GM18951 (cell line): Measurements from ENCODE around the gene ADGRL2.

ENCODE experiments used
- POLR2A ChIP-seq: IDR thresholded peaks from 4 replicates; pipeline ENCODE4 v1.6.1; 2011; ENCODE audit warnings: mild to moderate bottlenecking; ENCODE audit not compliant: insufficient read length, insufficient read depth; ENCODE audit errors: extremely low read depth
- in situ Hi-C: fragments of 300-500 bp; cut with MboI; formaldehyde crosslinking; loops from one replicate; pipeline ENCODE4 v1.12.0; 2022; ENCODE audit warnings: low sequenced_read_pairs, mixed read lengths, inconsistent platforms; ENCODE audit not compliant: unreplicated experiment

ADGRL2 gene

GRCh38 chr1:81799939-81800694 lies 617 bp upstream of the ADGRL2 start:
- in situ Hi-C loops, result no loop called here
- TF ChIP-seq POLR2A, result no peak

GRCh38 chr1:81801651-81802456 lies 1.1 kb downstream of the ADGRL2 start:
- no peak for TF ChIP-seq POLR2A
- in situ Hi-C loops, result no loop called here

DNA sequence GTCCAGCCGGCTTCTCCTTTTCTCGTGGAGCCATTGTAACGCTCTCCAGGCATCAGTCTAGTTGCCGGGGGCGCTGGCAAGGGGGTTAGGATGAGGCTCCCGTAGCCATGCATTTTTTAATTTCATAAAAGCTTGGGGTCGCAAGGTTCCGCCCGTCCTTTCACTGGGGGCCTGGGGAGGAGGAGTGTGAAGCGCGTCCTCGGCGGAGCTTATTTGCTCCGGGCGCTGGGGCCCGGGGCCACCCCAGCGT lies 1.6 kb downstream of the ADGRL2 start:
- TF ChIP-seq POLR2A, result no peak
- in situ Hi-C loops, result no loop called here

- in situ Hi-C loops, result no loop called here
Observed at GRCh38 chr1:81802707-81803430, 2.1 kb downstream of the ADGRL2 start.

DNA sequence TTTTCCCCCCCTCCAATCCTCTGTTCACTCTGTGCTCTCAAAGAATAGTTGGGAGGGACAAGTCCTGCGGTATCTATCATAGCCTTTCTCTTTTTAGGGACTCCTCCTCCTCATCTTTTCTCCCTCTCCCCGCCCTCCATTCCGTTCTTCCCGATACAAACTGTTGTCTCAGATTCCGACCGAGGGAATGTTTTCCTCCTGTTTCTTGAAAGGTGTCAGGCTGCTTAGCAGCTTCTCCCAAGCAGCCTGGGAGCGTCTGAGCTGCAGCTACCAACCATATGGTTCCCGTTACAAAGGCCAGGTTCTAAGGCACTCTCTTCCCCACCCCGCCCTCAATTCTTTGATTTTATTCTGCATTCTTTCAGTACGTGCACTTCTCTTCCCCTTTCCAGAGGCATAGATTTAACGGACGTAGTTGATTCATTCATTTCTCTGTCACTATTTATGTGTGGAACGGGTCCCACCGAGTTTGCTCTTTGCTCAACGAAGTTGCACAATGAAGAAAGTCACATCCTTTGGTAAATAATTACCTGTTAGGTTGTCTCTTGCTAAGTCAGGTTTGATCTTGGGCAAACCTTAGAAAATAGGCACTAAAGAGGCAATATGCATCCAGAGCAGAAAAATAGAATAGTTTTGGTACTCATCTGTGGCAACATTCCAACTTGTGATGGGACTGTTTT lies 2.8 kb downstream of the ADGRL2 start:
- in situ Hi-C loops, result no loop called here
- no peak for TF ChIP-seq POLR2A

More at GRCh38 chr1:81802707-81803430, 2.1 kb downstream of the ADGRL2 start:
- no peak for TF ChIP-seq POLR2A

- in situ Hi-C loops, result no loop called here
- no peak for TF ChIP-seq POLR2A
Observed at GRCh38 chr1:81804312-81804711, 3.6 kb downstream of the ADGRL2 start.

- no peak for TF ChIP-seq POLR2A
- in situ Hi-C loops, result no loop called here
Observed at GRCh38 chr1:81805537-81806431, 5.0 kb downstream of the ADGRL2 start.

DNA sequence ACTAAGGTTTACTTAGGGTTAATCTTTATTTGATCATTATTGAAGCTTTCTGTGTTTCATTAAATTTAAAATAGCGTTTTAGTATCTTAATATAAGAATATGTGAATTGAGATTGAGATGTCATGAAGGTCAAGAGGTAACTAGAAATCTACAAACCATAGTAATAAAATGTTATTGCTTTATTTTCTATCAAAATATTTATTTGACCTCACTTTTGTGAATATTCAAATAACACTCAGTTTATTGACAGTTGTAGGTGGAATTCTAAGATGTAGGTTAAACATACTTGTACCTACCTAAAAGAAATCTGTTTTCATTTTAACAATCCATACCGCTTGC lies 5.7 kb downstream of the ADGRL2 start:
- in situ Hi-C loops, result no loop called here
- no peak for TF ChIP-seq POLR2A

GRCh38 chr1:81808760-81809159 lies 8.0 kb downstream of the ADGRL2 start:
- TF ChIP-seq POLR2A, result no peak
- in situ Hi-C loops, result no loop called here

GRCh38 chr1:81809808-81810207 lies 9.1 kb downstream of the ADGRL2 start:
- in situ Hi-C loops, result no loop called here
- no peak for TF ChIP-seq POLR2A

DNA sequence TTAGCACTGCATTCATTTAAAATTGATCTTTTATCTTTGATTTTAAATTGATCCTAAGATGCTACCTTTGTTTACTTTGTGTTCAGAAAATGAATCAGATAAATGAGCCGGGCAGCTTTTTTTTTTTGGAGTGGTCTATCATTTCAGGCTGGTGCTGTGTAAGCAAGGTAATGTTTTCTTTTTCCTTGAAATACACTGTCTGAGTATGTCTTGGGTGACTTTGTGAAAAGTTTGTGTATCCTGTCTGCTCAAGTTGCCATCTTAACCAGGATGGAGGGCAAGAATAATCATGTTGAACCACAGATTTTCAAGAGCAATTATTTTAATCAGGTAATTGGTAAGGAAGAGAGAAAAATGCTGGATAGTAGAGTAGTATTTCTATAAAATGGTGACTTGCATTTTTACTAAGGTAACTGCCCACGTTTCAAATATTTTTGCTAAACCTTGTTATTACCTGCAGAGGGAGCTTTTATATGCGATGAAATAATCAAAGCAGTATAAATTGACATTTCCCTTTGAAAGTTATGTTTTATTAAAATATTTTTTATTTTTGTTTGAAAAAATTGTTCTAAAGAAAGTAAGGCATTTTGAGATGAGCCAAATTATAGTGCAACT lies 11.1 kb downstream of the ADGRL2 start:
- no peak for TF ChIP-seq POLR2A
- in situ Hi-C loops, result no loop called here

GRCh38 chr1:81812712-81813111 lies 12.0 kb downstream of the ADGRL2 start:
- in situ Hi-C loops, result no loop called here
- no peak for TF ChIP-seq POLR2A
